Measurements from ENCODE around the gene FXYD3.

Gene FXYD3

GRCh38 chr19:35160629-35161433, 45.2 kb downstream of the FXYD3 start:
- TF ChIP-seq, protein P1, sequence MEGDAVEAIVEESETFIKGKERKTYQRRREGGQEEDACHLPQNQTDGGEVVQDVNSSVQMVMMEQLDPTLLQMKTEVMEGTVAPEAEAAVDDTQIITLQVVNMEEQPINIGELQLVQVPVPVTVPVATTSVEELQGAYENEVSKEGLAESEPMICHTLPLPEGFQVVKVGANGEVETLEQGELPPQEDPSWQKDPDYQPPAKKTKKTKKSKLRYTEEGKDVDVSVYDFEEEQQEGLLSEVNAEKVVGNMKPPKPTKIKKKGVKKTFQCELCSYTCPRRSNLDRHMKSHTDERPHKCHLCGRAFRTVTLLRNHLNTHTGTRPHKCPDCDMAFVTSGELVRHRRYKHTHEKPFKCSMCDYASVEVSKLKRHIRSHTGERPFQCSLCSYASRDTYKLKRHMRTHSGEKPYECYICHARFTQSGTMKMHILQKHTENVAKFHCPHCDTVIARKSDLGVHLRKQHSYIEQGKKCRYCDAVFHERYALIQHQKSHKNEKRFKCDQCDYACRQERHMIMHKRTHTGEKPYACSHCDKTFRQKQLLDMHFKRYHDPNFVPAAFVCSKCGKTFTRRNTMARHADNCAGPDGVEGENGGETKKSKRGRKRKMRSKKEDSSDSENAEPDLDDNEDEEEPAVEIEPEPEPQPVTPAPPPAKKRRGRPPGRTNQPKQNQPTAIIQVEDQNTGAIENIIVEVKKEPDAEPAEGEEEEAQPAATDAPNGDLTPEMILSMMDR (IDR thresholded peaks at IDR 0.05; ENCODE audit: low read depth, low read length, missing control alignments), result no peak
- H3K4me3 ChIP-seq (replicated peaks; ENCODE audit: low read depth, low read length), result no peak overlapping the region
- no peak for DNase-seq (ENCODE audit: extremely low read depth, low read depth)

GRCh38 chr19:35161434-35161743, 45.8 kb downstream of the FXYD3 start:
- DNase-seq (ENCODE audit: extremely low read depth, low read depth), result no peak
- TF ChIP-seq, protein P1 (IDR thresholded peaks at IDR 0.05; ENCODE audit: low read depth, low read length, missing control alignments), result no peak
- H3K4me3 ChIP-seq (replicated peaks; ENCODE audit: low read depth, low read length), result no peak overlapping the region

- TF ChIP-seq, protein P1 (IDR thresholded peaks at IDR 0.05; ENCODE audit: low read depth, low read length, missing control alignments), result no peak
- DNase-seq (ENCODE audit: extremely low read depth, low read depth), result no peak
- no peak overlapping the region for H3K4me3 ChIP-seq (replicated peaks; ENCODE audit: low read depth, low read length)
Measured at GRCh38 chr19:35162471-35163326, 47.1 kb downstream of the FXYD3 start.

- H3K4me3 ChIP-seq (replicated peaks; ENCODE audit: low read depth, low read length), result no peak overlapping the region
- TF ChIP-seq, protein P1 (IDR thresholded peaks at IDR 0.05; ENCODE audit: low read depth, low read length, missing control alignments), result no peak
- no peak for DNase-seq (ENCODE audit: extremely low read depth, low read depth)
Measured at GRCh38 chr19:35164418-35164817, 48.8 kb downstream of the FXYD3 start.

- TF ChIP-seq, protein P1 (IDR thresholded peaks at IDR 0.05; ENCODE audit: low read depth, low read length, missing control alignments), result no peak
- DNase-seq (ENCODE audit: extremely low read depth, low read depth), result no peak
- H3K4me3 ChIP-seq (replicated peaks; ENCODE audit: low read depth, low read length), result no peak overlapping the region
Measured at GRCh38 chr19:35165200-35166058, 49.8 kb downstream of the FXYD3 start.

Data from HFF-Myc (cell line).